ENCODE results near the gene PSMD1. TPM values are rescaled to one million over a fixed set of nuclear protein-coding genes. Genes with fewer than 3 reads are reported as not detected.

PSMD1 gene
- total RNA-seq, 1 donor from 2014 or later: 104 TPM

GRCh38 chr2:231034291-231034882 is 22.3 kb upstream of the PSMD1 start:
- no peak for DNase-seq (ENCODE audit: extremely low read depth, low read depth, low spot score)

DNA sequence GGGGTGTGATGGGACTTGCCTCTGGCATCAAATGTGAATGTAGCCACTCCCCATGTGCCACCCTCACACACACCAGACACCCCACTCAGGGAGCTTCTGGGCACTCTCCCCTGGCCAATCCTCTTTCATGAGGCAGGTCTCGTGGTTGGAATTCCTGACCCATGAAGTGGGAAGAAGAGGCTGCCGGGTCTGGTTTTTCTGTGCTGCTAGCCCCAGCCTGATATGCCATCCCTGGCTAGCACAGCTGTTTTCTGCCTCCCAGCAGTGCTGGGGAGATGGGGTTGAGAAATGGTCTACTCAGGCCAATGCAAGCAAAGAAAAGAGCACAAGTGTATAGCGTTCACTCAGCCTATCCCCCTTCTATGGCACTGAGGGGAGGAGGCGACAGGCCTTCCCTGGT is 20.5 kb upstream of the PSMD1 start:
- DNase-seq (ENCODE audit: extremely low read depth, low read depth, low spot score): no peak

DNA sequence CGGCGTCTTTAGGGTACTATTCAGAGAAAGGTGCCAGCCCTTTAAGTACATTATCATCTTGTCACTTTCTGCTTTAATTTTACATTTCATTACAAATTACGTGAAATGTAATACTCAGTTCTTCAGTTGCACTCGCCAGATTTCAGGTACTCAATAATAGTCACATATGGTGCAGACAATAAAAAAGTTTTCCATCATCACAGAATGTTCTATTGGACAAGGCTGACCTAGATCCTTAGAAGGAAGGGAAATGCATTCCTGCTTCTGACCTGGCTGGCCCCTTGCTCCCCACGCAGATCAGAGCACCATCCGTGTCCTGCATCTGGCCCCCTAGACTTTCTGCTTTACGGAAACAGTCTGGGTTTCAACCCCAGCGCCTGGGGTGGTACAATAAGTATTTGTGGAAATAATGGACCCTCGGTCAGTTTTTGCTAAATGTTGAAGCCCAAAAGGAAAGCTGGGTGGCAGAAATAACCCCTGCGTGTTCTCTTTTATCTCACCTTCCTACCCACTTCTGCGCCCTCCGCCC is 20.0 kb upstream of the PSMD1 start:
- no peak for DNase-seq (ENCODE audit: extremely low read depth, low read depth, low spot score)

GRCh38 chr2:231037202-231037730 is 19.4 kb upstream of the PSMD1 start, which contains the start of gene C2orf72:
Gene C2orf72 (plus strand): TSS chr2:231037523. CDS start chr2:231037566, 43 bp downstream.
- DNase-seq (ENCODE audit: extremely low read depth, low read depth, low spot score): no peak

- DNase-seq (ENCODE audit: extremely low read depth, low read depth, low spot score): no peak
Observed at GRCh38 chr2:231037731-231038482, 18.8 kb upstream of the PSMD1 start.

DNA sequence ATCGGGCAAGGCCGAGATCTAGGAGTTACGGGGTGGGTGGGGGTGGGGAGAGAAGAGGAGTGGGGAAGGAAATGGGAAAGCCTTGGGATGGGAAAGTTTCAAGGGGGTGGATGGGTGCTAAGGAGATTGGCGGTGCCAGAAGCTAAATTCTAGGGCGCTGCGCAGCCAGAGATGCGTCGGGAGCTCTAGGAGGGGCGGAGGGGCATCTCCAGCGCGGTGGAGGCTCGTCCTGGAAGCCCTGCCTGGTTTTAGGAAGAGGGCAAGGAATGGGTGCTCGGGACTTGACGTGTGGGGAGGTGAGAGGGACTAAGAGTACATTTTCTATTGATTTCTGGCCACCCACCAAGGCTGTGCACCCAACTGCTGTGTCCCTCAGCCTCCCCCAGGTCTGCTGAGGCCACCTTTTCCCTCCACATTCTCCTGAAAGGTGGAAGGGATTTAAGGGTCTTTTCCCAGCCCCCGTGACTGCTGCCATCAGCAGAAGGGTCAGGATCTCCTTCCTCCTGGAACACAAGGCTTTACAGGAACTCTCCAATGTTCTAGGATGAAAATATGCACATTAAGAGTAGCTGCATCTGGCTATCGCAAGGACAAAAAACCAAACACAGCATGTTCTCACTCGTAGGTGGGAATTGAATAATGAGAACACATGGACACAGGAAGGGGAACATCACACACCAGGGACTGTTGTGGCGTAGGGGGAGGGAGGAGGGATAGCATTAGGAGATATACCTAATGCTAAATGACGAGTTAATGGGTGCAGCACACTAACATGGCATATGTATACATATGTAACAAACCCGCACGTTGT is 18.0 kb upstream of the PSMD1 start:
- DNase-seq (ENCODE audit: extremely low read depth, low read depth, low spot score): no peak

- DNase-seq (ENCODE audit: extremely low read depth, low read depth, low spot score): no peak
Observed at GRCh38 chr2:231039294-231039664, 17.4 kb upstream of the PSMD1 start.

DNA sequence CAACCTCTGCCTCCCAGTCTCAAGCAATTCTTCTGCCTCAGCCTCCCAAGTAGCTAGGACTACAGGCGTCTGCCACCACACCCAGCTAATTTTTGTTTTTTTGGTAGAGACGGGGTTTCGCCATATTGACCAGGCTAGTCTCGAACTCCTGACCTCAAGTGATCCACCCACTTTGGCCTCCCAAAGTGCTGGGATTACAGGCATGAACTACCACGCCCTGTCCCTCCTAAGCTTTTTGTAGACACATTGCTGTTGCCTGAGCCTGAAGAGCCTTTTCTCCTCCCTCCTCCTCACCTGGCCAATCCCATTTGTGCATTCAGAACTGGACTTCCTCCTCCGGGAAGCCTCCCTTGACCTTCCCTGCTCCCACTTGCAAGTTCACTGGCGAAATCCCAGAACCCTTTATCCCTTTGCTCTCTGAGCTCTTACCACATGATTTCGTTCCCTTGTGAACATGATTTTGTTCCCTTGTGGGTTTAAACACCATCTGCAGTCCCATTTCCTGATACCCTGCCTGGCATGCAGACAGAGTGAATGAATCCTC is 16.8 kb upstream of the PSMD1 start:
- no peak for DNase-seq (ENCODE audit: extremely low read depth, low read depth, low spot score)

DNA sequence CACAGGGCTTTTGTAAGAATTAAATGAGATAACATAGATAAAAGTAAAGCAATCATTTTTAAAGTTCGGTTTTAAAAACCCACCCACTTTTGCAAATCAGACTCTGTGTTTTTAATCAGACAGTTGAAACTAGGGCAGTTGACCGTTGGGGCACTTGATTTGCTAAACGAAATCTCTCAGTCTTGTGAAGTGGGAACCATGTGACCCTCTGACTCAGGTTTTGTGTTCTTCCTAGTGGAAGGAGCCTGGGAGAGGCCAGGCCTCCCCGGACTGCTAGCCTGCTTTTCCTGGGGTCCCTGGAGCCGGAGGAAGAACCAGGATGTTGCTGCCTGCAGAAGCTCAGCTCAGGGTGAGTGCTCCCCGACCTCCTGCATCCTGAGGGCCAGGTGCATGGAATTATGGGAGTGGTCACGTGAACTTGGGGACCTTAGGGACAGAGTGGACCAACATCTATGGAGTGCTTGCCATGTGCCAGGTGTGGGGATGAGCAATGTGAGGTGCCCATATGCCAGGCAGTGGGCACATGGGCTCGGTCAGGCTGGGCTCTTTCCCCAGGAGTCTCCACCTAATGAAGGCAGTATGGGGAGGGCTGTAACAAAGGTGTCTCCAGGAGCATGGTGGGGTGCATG is 15.5 kb upstream of the PSMD1 start:
- no peak for DNase-seq (ENCODE audit: extremely low read depth, low read depth, low spot score)

- DNase-seq (ENCODE audit: extremely low read depth, low read depth, low spot score): no peak
Observed at GRCh38 chr2:231043796-231044195, 12.9 kb upstream of the PSMD1 start.

- no peak for DNase-seq (ENCODE audit: extremely low read depth, low read depth, low spot score)
Observed at GRCh38 chr2:231046916-231047273, 9.8 kb upstream of the PSMD1 start.

- DNase-seq (ENCODE audit: extremely low read depth, low read depth, low spot score): no peak
Observed at GRCh38 chr2:231047274-231047922, 9.3 kb upstream of the PSMD1 start.

- no peak for DNase-seq (ENCODE audit: extremely low read depth, low read depth, low spot score)
Observed at GRCh38 chr2:231047923-231048915, 8.4 kb upstream of the PSMD1 start.

GRCh38 chr2:231049286-231050017 is 7.2 kb upstream of the PSMD1 start:
- no peak for DNase-seq (ENCODE audit: extremely low read depth, low read depth, low spot score)

- no peak for DNase-seq (ENCODE audit: extremely low read depth, low read depth, low spot score)
Observed at GRCh38 chr2:231050018-231050901, 6.4 kb upstream of the PSMD1 start.

GRCh38 chr2:231051116-231051515 is 5.6 kb upstream of the PSMD1 start:
- DNase-seq (ENCODE audit: extremely low read depth, low read depth, low spot score): no peak
